ENCODE data around the gene LRRIQ3. TPM values are rescaled to one million over a fixed set of nuclear protein-coding genes. Genes with fewer than 3 reads are reported as not detected.

Gene LRRIQ3
- total and polyA plus RNA-seq, 9 of the 15 experiments (the other 6 are each of a cell fraction or from before 2014, with no cell fraction given): 0.27 to 2.8 (median 1.7) TPM

DNA sequence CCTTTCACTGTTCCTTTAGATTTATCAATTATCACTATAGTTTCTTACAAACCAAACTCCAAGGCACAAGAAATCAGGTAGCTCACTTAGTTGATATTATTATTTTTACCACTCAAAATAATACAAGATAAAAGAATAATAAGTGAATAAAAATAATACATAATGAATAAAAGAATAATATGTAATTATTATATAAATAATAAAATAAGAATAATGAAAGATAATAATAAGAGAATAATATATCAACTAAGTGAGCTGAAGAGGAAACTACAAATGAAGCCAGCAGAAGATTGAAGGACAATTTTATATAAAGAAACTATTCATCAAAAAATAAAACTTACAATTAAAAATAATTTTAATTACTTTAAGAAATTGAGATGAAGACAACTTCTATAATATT lies 90.6 kb downstream of the LRRIQ3 start (continued):
- TF ChIP-seq, protein P1, sequence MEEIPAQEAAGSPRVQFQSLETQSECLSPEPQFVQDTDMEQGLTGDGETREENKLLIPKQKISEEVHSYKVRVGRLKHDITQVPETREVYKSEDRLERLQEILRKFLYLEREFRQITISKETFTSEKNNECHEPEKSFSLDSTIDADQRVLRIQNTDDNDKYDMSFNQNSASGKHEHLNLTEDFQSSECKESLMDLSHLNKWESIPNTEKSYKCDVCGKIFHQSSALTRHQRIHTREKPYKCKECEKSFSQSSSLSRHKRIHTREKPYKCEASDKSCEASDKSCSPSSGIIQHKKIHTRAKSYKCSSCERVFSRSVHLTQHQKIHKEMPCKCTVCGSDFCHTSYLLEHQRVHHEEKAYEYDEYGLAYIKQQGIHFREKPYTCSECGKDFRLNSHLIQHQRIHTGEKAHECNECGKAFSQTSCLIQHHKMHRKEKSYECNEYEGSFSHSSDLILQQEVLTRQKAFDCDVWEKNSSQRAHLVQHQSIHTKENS (CRISPR knock-in tag; IDR thresholded peaks at IDR 0.05): no peak
- TF ChIP-seq ZKSCAN3 (CRISPR knock-in tag; IDR thresholded peaks at IDR 0.05) (no peak), ZNF707 (CRISPR knock-in tag; conservative IDR thresholded peaks at IDR 0.05) (no peak)

DNA sequence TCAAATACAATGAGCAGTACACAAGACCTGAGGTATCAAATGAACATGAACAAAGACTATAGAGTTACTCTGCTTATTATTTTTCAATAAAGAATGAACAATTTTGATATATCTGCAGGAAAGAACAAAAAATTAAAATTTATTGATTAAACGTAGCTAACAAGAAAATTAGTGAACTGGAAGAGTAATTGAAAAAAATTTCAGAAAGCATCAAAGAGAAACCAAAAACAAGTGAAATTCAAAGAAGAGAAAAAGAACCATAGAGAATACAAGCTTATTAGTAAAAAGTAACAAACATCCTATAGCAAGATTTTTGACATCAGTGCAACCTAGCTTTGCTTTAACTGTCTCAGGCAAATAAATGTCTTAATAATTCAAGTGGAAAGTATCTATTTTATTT lies 106.6 kb downstream of the LRRIQ3 start:
- ChIA-PET CTCF (ENCODE audit: low intra/inter-chr PET ratio) (no interaction called here), POLR2A (no interaction called here)
- no peaks in the 10 kb centered on the region for H3K79me2 ChIP-seq (ENCODE audit: control insufficient read depth, insufficient read depth, low read length)
- H3K27me3 ChIP-seq (ENCODE audit: control insufficient read depth in 2 of 2, insufficient read depth in 2 of 2, low read length in 2 of 2): no peaks in the 10 kb centered on the region
- no peak overlapping the region for H3K4me2 ChIP-seq (ENCODE audit: insufficient read depth, low read length)
- WGBS (ENCODE audit: insufficient coverage, low coverage, missing lambda C conversion rate): 0% methylated on average over 1 of the region's 1 CpG
- H3K36me3 ChIP-seq (ENCODE audit: control insufficient read depth, insufficient read depth, low read length): no peaks in the 10 kb centered on the region
- DNase-seq (ENCODE audit: extremely low read depth in 1 of 4, low spot score in 3 of 4): no peak
- FAIRE-seq: no peak
- BruUV-seq (replicated peaks): no TSS peak
- no peaks in the 10 kb centered on the region for H3K4me1 ChIP-seq (replicated peaks in 1 of 2; ENCODE audit: control insufficient read depth in 2 of 2, insufficient read depth in 2 of 2, low read length in 2 of 2)
- H3K27ac ChIP-seq (ENCODE audit: extremely low read depth, low read depth, low read length): no peak overlapping the region
- intact Hi-C loops (cut with micrococcal nuclease): no loop called here
- H3K4me3 ChIP-seq: no peak overlapping the region
- no peaks in the 10 kb centered on the region for H3K9me3 ChIP-seq (replicated peaks; ENCODE audit: control insufficient read depth, insufficient read depth, low read depth, low read length)
- no peaks in the 10 kb centered on the region for H4K20me1 ChIP-seq (replicated peaks; ENCODE audit: control insufficient read depth, insufficient read depth, low read length)
- no peaks in the 10 kb centered on the region for H3K9me1 ChIP-seq (ENCODE audit: control insufficient read depth, insufficient read depth, low read length)
- H2AFZ ChIP-seq (ENCODE audit: low read depth, low read length): no peak overlapping the region
- H3K9ac ChIP-seq (ENCODE audit: insufficient read depth in 1 of 2, low read depth in 2 of 2, low read length in 2 of 2): no peak overlapping the region
- in situ Hi-C loops (cut with MboI): no loop called here
- ATAC-seq: no peak
- TF ChIP-seq PTTG1 (tag; IDR thresholded peaks at IDR 0.05; ENCODE audit: low read depth) (no peak), NFE2L1 (tag; IDR thresholded peaks at IDR 0.05; ENCODE audit: borderline replicate concordance, low read depth) (no peak), RBM39 (optimal IDR thresholded peaks at IDR 0.05; ENCODE audit: low read depth, low read length) (no peak), TFAM (CRISPR knock-in tag; conservative IDR thresholded peaks at IDR 0.05) (no peak)
- TF ChIP-seq, protein P2, sequence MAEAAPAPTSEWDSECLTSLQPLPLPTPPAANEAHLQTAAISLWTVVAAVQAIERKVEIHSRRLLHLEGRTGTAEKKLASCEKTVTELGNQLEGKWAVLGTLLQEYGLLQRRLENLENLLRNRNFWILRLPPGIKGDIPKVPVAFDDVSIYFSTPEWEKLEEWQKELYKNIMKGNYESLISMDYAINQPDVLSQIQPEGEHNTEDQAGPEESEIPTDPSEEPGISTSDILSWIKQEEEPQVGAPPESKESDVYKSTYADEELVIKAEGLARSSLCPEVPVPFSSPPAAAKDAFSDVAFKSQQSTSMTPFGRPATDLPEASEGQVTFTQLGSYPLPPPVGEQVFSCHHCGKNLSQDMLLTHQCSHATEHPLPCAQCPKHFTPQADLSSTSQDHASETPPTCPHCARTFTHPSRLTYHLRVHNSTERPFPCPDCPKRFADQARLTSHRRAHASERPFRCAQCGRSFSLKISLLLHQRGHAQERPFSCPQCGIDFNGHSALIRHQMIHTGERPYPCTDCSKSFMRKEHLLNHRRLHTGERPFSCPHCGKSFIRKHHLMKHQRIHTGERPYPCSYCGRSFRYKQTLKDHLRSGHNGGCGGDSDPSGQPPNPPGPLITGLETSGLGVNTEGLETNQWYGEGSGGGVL (CRISPR knock-in tag; IDR thresholded peaks at IDR 0.05): no peak
- TF ChIP-seq, protein P3, sequence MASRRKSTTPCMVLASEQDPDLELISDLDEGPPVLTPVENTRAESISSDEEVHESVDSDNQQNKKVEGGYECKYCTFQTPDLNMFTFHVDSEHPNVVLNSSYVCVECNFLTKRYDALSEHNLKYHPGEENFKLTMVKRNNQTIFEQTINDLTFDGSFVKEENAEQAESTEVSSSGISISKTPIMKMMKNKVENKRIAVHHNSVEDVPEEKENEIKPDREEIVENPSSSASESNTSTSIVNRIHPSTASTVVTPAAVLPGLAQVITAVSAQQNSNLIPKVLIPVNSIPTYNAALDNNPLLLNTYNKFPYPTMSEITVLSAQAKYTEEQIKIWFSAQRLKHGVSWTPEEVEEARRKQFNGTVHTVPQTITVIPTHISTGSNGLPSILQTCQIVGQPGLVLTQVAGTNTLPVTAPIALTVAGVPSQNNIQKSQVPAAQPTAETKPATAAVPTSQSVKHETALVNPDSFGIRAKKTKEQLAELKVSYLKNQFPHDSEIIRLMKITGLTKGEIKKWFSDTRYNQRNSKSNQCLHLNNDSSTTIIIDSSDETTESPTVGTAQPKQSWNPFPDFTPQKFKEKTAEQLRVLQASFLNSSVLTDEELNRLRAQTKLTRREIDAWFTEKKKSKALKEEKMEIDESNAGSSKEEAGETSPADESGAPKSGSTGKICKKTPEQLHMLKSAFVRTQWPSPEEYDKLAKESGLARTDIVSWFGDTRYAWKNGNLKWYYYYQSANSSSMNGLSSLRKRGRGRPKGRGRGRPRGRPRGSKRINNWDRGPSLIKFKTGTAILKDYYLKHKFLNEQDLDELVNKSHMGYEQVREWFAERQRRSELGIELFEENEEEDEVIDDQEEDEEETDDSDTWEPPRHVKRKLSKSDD (conservative IDR thresholded peaks at IDR 0.05; ENCODE audit: low read length): no peak
- TF ChIP-seq, protein P4, sequence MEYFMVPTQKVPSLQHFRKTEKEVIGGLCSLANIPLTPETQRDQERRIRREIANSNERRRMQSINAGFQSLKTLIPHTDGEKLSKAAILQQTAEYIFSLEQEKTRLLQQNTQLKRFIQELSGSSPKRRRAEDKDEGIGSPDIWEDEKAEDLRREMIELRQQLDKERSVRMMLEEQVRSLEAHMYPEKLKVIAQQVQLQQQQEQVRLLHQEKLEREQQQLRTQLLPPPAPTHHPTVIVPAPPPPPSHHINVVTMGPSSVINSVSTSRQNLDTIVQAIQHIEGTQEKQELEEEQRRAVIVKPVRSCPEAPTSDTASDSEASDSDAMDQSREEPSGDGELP (CRISPR knock-in tag; IDR thresholded peaks at IDR 0.05; ENCODE audit: borderline replicate concordance): no peak
- TF ChIP-seq, protein P5, sequence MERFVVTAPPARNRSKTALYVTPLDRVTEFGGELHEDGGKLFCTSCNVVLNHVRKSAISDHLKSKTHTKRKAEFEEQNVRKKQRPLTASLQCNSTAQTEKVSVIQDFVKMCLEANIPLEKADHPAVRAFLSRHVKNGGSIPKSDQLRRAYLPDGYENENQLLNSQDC (CRISPR knock-in tag; IDR thresholded peaks at IDR 0.05): no peak
